ENCODE data around the gene GPR107. TPM values are rescaled to one million over a fixed set of nuclear protein-coding genes. Genes with fewer than 3 reads are reported as not detected.

Gene GPR107
- total RNA-seq, 1 experiment from 2014 or later: 32.2 TPM

DNA sequence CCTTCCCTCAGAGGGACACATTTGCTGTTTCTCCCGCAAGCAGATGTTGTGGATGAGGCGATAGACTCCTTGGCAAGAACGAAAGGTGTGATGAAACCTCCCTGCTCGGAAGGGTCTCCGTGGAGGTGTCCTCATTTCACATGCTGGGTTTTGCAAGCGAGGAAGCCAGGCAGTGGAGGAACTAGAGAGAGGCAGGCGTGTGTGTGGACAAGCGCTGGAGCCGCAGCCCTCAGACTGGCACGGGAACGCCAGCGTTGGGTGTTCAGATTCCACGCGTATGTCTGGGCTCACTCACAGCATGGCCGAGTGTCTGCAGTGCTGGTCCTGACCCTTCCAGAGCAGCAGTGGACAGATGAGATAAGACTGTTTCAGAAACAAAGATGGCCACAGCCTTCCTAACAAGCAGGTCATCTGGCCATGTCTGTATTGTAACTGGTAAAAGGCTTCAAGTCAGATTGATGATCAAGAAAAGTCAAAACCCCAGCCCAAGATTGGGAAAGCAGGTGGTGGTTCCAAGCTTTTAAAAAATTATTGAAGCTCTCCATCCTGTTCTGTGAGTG is 83.5 kb downstream of the GPR107 start:
- DNase-seq (ENCODE audit: low read depth): no peak

DNA sequence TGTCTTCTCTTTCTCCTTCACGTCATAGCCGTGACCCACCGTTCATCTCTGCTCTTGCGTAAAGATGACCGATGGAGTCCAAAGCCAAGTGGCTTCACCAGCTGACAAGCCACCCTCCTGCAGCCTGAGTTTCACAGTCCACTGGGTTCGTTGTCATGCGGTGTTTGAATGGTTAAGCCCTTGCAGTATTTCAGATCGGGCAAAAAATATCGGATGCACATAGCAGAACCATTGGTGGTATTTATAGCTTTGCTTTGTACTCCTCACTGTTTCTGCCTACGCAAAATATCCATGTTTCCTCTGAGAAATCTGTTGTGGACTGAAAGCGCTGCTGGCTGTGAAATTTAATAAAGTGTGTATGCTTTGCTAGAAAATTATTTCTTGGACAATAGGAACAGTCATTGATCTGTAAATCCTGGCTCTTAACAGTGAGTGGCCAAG is 84.0 kb downstream of the GPR107 start:
- no peak for DNase-seq (ENCODE audit: low read depth)

DNA sequence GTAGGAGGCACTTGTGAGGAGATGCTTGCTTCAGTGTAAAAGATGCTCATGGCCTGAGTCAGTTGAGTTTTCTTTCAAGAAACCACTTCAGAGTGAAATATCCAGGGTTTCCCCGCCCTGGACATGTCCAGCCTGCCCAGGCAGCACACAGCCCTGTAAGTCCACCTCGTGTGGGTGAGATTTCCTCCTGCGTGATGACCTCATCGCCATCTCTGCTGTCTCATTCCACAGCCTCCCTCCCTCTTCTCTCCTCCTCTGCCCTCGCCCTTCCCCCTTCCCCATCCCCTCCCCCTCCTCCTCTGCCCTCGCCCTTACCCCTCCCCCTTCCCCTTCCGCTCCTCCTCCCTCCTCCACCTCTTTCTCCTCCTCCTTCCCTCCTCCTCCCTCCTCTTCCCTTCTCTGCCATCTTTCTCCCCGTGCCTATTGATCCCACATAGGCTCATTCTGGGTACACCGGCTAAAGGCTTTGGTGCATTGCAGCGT is 84.5 kb downstream of the GPR107 start:
- peak; percentile 93 for DNase-seq (ENCODE audit: low read depth)

GRCh38 chr9:130138791-130139190 is 85.1 kb downstream of the GPR107 start:
- DNase-seq (ENCODE audit: low read depth): peak; percentile 99

- no peak for DNase-seq (ENCODE audit: low read depth)
Measured at GRCh38 chr9:130139251-130139650, 85.5 kb downstream of the GPR107 start.

GRCh38 chr9:130140706-130141105 is 87.0 kb downstream of the GPR107 start:
- DNase-seq (ENCODE audit: low read depth): no peak

GRCh38 chr9:130142056-130142455 is 88.3 kb downstream of the GPR107 start:
- DNase-seq (ENCODE audit: low read depth): no peak

DNA sequence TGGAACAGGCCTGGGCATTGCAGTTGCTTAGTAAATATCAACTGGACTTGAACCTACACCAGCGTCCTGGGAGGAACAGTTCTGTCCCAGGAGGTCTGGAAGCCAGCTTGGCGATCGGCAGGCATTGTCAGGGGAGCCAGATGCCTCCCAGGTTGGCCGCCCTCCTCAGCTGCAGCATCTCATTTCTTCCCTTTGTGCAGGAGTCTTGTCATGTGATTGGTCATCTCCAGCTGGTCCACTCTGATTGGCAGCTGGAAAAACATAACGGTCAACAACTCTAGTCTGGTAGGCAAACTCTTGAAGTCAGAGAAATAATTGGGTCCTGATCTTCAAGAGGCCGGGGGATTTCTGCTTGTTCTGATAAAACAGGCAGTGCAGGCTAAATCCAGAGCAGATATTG is 88.9 kb downstream of the GPR107 start:
- no peak for DNase-seq (ENCODE audit: low read depth)

DNA sequence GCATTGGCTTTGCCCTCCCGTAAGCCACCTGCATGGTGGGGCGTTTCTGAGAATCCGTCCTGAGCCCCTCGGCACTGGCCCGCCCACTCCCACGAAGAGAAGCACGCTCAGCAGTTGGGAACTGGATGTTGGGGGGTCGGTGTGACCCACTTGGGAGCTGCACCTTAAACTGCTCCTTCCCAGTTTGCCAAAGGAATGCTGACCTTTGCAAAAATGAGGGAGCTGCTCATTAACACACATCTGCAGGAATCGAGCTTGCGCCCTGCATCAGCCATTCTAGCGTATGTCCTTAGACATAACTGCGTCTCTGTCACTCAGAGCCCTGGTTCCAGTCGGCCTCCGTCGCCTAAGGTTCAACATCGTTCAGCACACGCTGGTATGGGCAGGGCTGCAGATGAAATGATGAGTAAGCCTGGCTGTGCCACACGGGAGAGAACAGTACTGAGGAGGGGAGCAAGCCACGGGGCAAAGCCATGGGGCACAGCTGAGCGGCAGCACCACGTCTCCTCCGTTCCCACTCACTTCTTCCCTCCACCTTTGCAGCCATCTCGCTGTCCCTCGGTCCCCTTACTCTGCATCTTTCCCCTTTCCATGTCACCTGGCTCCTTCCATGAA is 89.7 kb downstream of the GPR107 start:
- peak; percentile 43 for DNase-seq (ENCODE audit: low read depth)

- peak; percentile 90 for DNase-seq (ENCODE audit: low read depth)
Measured at GRCh38 chr9:130143958-130144366, 90.3 kb downstream of the GPR107 start.

DNA sequence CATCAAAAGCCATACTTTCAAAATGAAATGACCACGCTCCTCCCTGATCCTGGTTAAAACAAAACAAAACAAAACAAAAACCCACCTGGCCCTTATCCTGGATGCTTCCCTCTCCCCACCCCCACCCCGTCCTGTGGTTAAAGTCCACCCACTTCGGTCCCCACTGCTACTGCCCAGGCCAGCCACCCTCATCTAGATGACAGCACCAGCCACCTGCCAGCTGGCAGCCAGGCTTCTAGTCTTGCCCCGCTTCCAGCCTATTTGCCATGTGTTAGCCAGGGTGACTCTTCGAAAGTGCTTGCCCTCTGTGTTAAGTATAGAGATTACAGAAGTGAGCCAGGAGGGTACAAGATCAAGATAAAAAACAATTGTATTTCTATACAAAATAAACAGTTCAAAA is 91.0 kb downstream of the GPR107 start:
- no peak for DNase-seq (ENCODE audit: low read depth)

- DNase-seq (ENCODE audit: low read depth): no peak
Measured at GRCh38 chr9:130145658-130146057, 92.0 kb downstream of the GPR107 start.

DNA sequence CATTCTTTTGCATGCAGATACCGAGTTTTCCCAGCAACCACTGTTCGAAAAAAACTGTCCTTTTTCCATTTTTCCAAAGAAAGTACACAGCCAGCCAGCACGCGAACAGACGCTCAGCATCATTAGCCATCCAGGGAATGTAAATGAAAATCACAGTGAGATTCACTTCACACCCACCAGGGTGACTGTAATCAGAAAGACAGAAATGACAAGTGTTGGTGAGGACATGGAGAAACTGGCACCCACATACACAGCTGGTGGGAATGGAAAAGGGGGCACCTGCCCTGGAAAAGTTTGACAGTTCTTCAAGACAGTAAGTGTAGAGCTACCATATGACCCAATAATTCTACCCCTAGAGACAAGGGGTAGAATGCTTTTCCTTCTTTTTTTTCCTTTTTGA is 93.5 kb downstream of the GPR107 start:
- no peak for DNase-seq (ENCODE audit: low read depth)

GRCh38 chr9:130147910-130148309 is 94.2 kb downstream of the GPR107 start:
- no peak for DNase-seq (ENCODE audit: low read depth)

DNA sequence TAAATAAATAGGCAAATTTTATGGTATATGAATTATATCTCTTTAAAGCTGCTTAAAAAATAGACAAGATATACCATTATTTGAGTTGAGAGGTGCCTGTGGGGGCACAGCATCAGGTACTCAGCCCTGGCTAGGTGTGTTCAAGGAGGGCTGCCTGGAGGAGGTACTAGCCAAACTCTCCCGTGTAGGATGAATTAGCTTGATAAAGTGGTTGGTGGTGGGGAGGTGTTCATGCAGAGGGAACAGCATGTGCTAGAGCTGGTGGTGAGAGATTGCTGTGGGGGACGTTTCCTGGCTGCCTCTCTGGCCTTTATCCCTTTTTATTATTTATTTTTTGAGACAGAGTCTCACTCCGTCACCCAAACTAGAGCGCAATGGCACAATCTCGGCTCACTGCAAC is 95.3 kb downstream of the GPR107 start:
- no peak for DNase-seq (ENCODE audit: low read depth)

- DNase-seq (ENCODE audit: low read depth): no peak
Measured at GRCh38 chr9:130149654-130150286, 96.1 kb downstream of the GPR107 start.

- peak; percentile 80 for DNase-seq (ENCODE audit: low read depth)
Measured at GRCh38 chr9:130150779-130151382, 97.2 kb downstream of the GPR107 start.

- DNase-seq (ENCODE audit: low read depth): no peak
Measured at GRCh38 chr9:130154816-130155215, 101.1 kb downstream of the GPR107 start.

GRCh38 chr9:130155647-130156046 is 101.9 kb downstream of the GPR107 start:
- no peak for DNase-seq (ENCODE audit: low read depth)

DNA sequence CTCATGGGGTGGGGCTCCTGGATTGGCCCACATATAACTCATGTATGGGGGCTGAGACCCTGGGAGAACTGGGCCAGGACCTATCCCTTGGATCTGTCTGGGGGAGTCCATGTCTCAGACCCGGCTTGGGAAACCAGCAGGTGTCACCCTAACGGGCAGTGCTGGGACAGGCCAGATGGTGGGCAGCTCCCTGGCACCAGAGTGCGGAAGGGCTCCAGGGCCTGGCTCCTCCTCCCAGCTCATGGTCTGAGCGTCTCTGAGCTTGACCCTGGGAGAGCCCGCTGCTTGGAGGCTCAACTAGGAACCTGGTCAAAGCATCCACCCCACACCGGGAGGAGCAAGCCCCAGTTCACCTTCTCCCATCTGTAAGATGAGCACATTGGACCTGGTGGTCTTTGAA is 103.0 kb downstream of the GPR107 start:
- peak; percentile 21 for DNase-seq (ENCODE audit: low read depth)

DNA sequence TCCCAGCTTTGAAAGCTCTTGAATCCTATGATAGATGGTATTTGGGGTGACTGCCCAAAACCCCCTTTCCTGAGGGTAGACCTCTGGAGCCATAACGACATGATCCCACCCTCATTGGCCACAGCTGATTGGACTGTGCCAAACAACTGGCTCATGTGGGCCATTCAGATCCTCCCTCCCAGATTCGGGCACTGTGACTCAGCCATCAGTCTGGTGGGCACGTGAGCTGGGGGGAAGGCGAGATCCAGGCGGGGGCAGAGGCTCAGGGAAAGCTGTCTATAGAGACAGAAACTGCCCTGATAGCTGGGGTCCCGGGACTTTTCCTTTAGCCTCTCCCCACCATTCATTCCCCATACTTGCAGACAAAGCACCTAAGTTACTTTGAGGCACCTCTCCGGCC is 103.4 kb downstream of the GPR107 start:
- no peak for DNase-seq (ENCODE audit: low read depth)

GRCh38 chr9:130158001-130158400 is 104.3 kb downstream of the GPR107 start:
- no peak for DNase-seq (ENCODE audit: low read depth)

DNA sequence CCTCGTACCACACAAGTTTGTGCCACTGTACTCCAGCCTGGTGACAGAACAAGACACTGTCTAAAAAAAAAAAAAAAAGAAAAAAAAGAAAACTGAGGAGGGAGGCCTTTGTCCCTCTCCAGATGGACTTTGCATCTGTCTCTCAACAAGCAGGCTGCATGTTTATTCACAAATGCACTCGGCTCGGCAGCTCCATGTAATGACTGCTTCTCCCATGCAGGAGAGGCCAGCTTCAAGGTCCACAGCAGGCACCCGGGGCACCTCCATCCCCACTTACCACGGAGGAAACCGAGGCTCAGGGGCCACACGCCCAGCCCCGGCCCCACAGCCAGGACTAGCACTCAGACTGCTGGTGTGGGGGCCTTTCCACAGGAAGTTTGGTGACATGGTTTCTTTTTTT is 105.4 kb downstream of the GPR107 start:
- no peak for DNase-seq (ENCODE audit: low read depth)

Measured in M059J (cell line).